Endodermal cell (in vitro differentiated cells): Measurements from ENCODE around the gene REPS2. TPM values are rescaled to one million over a fixed set of nuclear protein-coding genes. Genes with fewer than 3 reads are reported as not detected.
A peak's percentile ranks its signal among the peaks of the same experiment; 100 is the strongest.

ENCODE experiments used
- DNase-seq: peaks from one replicate; pipeline ENCODE4 v3.0.0-alpha.2; 2017
- H3K27ac ChIP-seq: 2 replicates; pipeline ENCODE4 v1.5.1; 2013; ENCODE audit warnings: mild to moderate bottlenecking, low read depth, low read length, moderate library complexity
- H3K27me3 ChIP-seq: 2 replicates; pipeline ENCODE4 v1.6.1; 2013; ENCODE audit warnings: mild to moderate bottlenecking, low read length, moderate library complexity; ENCODE audit not compliant: insufficient read depth, control insufficient read depth, poor library complexity, severe bottlenecking
- H3K36me3 ChIP-seq: 2 replicates; pipeline ENCODE4 v1.7.0; 2013; ENCODE audit warnings: mild to moderate bottlenecking, low read length, moderate library complexity; ENCODE audit not compliant: control insufficient read depth, insufficient read depth
- H3K4me1 ChIP-seq: one replicate; pipeline ENCODE4 v1.7.0; 2013; ENCODE audit warnings: low read length; ENCODE audit not compliant: control insufficient read depth, insufficient read depth
- H3K4me3 ChIP-seq: 2 replicates; pipeline ENCODE4 v1.5.1; 2013; ENCODE audit warnings: mild to moderate bottlenecking, low read length, moderate library complexity
- H3K9ac ChIP-seq: 2 replicates; pipeline ENCODE4 v1.6.1; 2013; ENCODE audit warnings: mild to moderate bottlenecking, low read length, moderate library complexity; ENCODE audit not compliant: poor library complexity, severe bottlenecking; ENCODE audit errors: extremely low read depth
- H3K9me3 ChIP-seq: 2 replicates; pipeline ENCODE4 v1.6.1; 2013; ENCODE audit warnings: mild to moderate bottlenecking, low read length, moderate library complexity; ENCODE audit not compliant: control insufficient read depth
- H3K27ac Mint-ChIP-seq: 2 replicates; pipeline ENCODE4 v1.8.0; 2020; ENCODE audit warnings: mixed read lengths
- H3K27me3 Mint-ChIP-seq: 2 replicates; pipeline ENCODE4 v1.8.0; 2021; ENCODE audit warnings: mild to moderate bottlenecking, mixed read lengths; ENCODE audit not compliant: insufficient read depth
- H3K36me3 Mint-ChIP-seq: 2 replicates; pipeline ENCODE4 v1.8.0; 2020; ENCODE audit warnings: low read depth, mixed read lengths
- H3K4me1 Mint-ChIP-seq: 2 replicates; pipeline ENCODE4 v1.8.0; 2020; ENCODE audit warnings: mixed read lengths
- H3K4me3 Mint-ChIP-seq: 2 replicates; pipeline ENCODE4 v1.8.0; 2020; ENCODE audit warnings: mild to moderate bottlenecking, moderate library complexity, mixed read lengths
- H3K9me3 Mint-ChIP-seq: 2 replicates; pipeline ENCODE4 v1.8.0; 2020; ENCODE audit warnings: mild to moderate bottlenecking, mixed read lengths
- CTCF ChIP-seq: fragments of 200-600 bp; sonication (generic); conservative IDR thresholded peaks from 2 replicates; pipeline ENCODE4 v1.5.0; 2021; ENCODE audit warnings: antibody characterized with exemption, mild to moderate bottlenecking
- WGBS, 2 experiments: methylation state at CpG; one replicate each; pipeline versions ENCODE4 v1.1.5 to v1.1.7; 2013; ENCODE audit warnings: missing lambda C conversion rate in 2 of 2, mixed read lengths in 1 of 2; ENCODE audit not compliant: insufficient coverage in 1 of 2, insufficient read length in 1 of 2; 5-methylcytosine and 5-hydroxymethylcytosine counted together
- total RNA-seq, 2 donors: library from RNA; stranded (reverse); fragmentation: NEBNext Ultra II Directional in 1 of 2; extraction: Animal tissue kit (Norgen Biotek cat#: 25700) in 1 of 2; gene quantifications; 2 replicates in 1 of 2; 3 replicates in 1 of 2; pipeline ENCODE4 v1.2.1, GENCODE V29; 2021

Gene REPS2
- total RNA-seq, 2 donors from 2014 or later, result 4.3 to 16.6 TPM

- no peak for TF ChIP-seq CTCF
- no peaks in the 10 kb centered on the region for H3K27me3 Mint-ChIP-seq
Measured at GRCh38 chrX:17062065-17062464, 115.6 kb downstream of the REPS2 start.

GRCh38 chrX:17065100-17065499 lies 118.6 kb downstream of the REPS2 start:
- Histone ChIP-seq H3K27ac (no peak overlapping the region), H3K9ac (no peak overlapping the region), H3K9me3 (no peaks in the 10 kb centered on the region), H3K4me1 (no peaks in the 10 kb centered on the region), H3K27me3 (no peaks in the 10 kb centered on the region), H3K36me3 (no peaks in the 10 kb centered on the region), H3K4me3 (no peak overlapping the region)
- 92% methylated on average over 3 of the region's 5 CpGs; no CpG with 5 or more reads in 1 of the 2 experiments for WGBS, 2 experiments
- Mint-ChIP-seq H3K9me3 (no peaks in the 10 kb centered on the region), H3K36me3 (peaks cover 5% of the 10 kb centered on the region), H3K4me3 (no peak overlapping the region), H3K27ac (no peak overlapping the region), H3K27me3 (no peaks in the 10 kb centered on the region), H3K4me1 (no peaks in the 10 kb centered on the region)
- no peak for DNase-seq
- TF ChIP-seq CTCF, result peak; percentile 51

More at GRCh38 chrX:17062065-17062464, 115.6 kb downstream of the REPS2 start:
- Histone ChIP-seq H3K4me3 (no peak overlapping the region), H3K4me1 (no peaks in the 10 kb centered on the region), H3K27ac (no peak overlapping the region), H3K9ac (no peak overlapping the region), H3K27me3 (no peaks in the 10 kb centered on the region), H3K36me3 (no peaks in the 10 kb centered on the region), H3K9me3 (no peaks in the 10 kb centered on the region)
- Mint-ChIP-seq H3K27ac (no peak overlapping the region), H3K4me1 (no peaks in the 10 kb centered on the region), H3K36me3 (no peaks in the 10 kb centered on the region), H3K4me3 (no peak overlapping the region), H3K9me3 (no peaks in the 10 kb centered on the region)
- no peak for DNase-seq

- no peak overlapping the region for H3K9ac ChIP-seq
- H3K4me1 ChIP-seq, result no peaks in the 10 kb centered on the region
- Mint-ChIP-seq H3K4me1 (no peaks in the 10 kb centered on the region), H3K4me3 (no peak overlapping the region), H3K9me3 (no peaks in the 10 kb centered on the region), H3K27ac (no peak overlapping the region), H3K27me3 (no peaks in the 10 kb centered on the region), H3K36me3 (peaks cover 5% of the 10 kb centered on the region)
- H3K36me3 ChIP-seq, result no peaks in the 10 kb centered on the region
- DNase-seq, result no peak
- TF ChIP-seq CTCF, result no peak
- no peak overlapping the region for H3K4me3 ChIP-seq
- H3K27ac ChIP-seq, result no peak overlapping the region
- H3K9me3 ChIP-seq, result no peaks in the 10 kb centered on the region
- WGBS, 2 experiments, result no CpG with 5 or more reads among the region's 1 CpG
- H3K27me3 ChIP-seq, result no peaks in the 10 kb centered on the region
Measured at GRCh38 chrX:17067534-17067933, 121.1 kb downstream of the REPS2 start.
